Bronchial epithelial cell (primary cell): ENCODE data around the gene PRKG2. TPM values are rescaled to one million over a fixed set of nuclear protein-coding genes. Genes with fewer than 3 reads are reported as not detected.
"Not testable (repeated sequence)": the region's sequence is repeated elsewhere in the genome, so short reads cannot be mapped to it uniquely, and the experiment has no call there.

Experiments used
- DNase-seq: peaks from one replicate; pipeline ENCODE4 v3.0.0-alpha.2; 2010; ENCODE audit warnings: low read depth
- FAIRE-seq: peaks from 2 replicates; lab custom pipeline; 2011; peaks lifted over from hg19 to GRCh38; lab: Jason Lieb, UNC
- H3K27me3 ChIP-seq: 2 replicates; pipeline ENCODE4 v1.5.1; 2011; ENCODE audit warnings: low read length; ENCODE audit not compliant: control insufficient read depth, insufficient read depth
- H3K36me3 ChIP-seq: 2 replicates; pipeline ENCODE4 v1.5.1; 2011; ENCODE audit warnings: low read length; ENCODE audit not compliant: control insufficient read depth, insufficient read depth
- H3K4me3 ChIP-seq: 2 replicates; pipeline ENCODE4 v1.5.1; 2011; ENCODE audit warnings: mild to moderate bottlenecking, low read depth, low read length, control low read depth
- CTCF ChIP-seq: IDR thresholded peaks from 2 replicates; pipeline ENCODE4 v1.5.1; 2011; ENCODE audit warnings: mild to moderate bottlenecking, moderate library complexity, low read length, control low read depth, inconsistent platforms; ENCODE audit not compliant: insufficient read depth, severe bottlenecking
- total RNA-seq: library from RNA; depleted of rRNA; stranded (reverse); fragments of >200 nt; gene quantifications from 2 replicates; pipeline ENCODE4 v1.2.1, GENCODE V29; 2014

PRKG2 gene
- total RNA-seq, 1 donor from 2014 or later = 5.3 TPM

GRCh38 chr4:81164623-81165416 lies 50.2 kb downstream of the PRKG2 start:
- Histone ChIP-seq H3K27me3 (no peaks in the 10 kb centered on the region), H3K36me3 (no peaks in the 10 kb centered on the region), H3K4me3 (no peak overlapping the region)
- FAIRE-seq = peak; percentile 91
- DNase-seq = peak; percentile 100
- no peak for TF ChIP-seq CTCF

- DNase-seq = no peak
- no peak overlapping the region for H3K4me3 ChIP-seq
- H3K36me3 ChIP-seq = no peaks in the 10 kb centered on the region
- TF ChIP-seq CTCF = no peak
- no peaks in the 10 kb centered on the region for H3K27me3 ChIP-seq
- FAIRE-seq = no peak
These were observed 50.9 kb downstream of the PRKG2 start for GRCh38 chr4:81164126-81164525.

GRCh38 chr4:81162752-81163458 lies 52.1 kb downstream of the PRKG2 start:
- H3K27me3 ChIP-seq = no peaks in the 10 kb centered on the region
- H3K4me3 ChIP-seq = no peak overlapping the region
- DNase-seq (no peak), FAIRE-seq (no peak)
- TF ChIP-seq CTCF = no peak
- no peaks in the 10 kb centered on the region for H3K36me3 ChIP-seq

GRCh38 chr4:81153714-81154323 lies 61.2 kb downstream of the PRKG2 start:
- H3K4me3 ChIP-seq = peak overlapping the region; percentile 29
- not testable (repeated sequence) for H3K27me3 ChIP-seq, H3K36me3 ChIP-seq, FAIRE-seq
- DNase-seq = peak; percentile 66

GRCh38 chr4:81152839-81153713 lies 61.9 kb downstream of the PRKG2 start:
- no peaks in the 10 kb centered on the region for H3K27me3 ChIP-seq
- peak overlapping the region; percentile 9 for H3K4me3 ChIP-seq
- no peak for FAIRE-seq
- peak; percentile 92 for DNase-seq
- no peak for TF ChIP-seq CTCF
- H3K36me3 ChIP-seq = no peaks in the 10 kb centered on the region
